22Rv1 (cell line): ENCODE data around the gene LCOR.

ENCODE experiments used
- H3K27ac ChIP-seq: fragments of 450-650 bp; 2 replicates; pipeline ENCODE4 v1.5.1; 2017
- ZFX ChIP-seq: fragments of 450-650 bp; IDR thresholded peaks from 2 replicates; pipeline ENCODE4 v1.6.1; 2017; ENCODE audit warnings: antibody characterized with exemption, borderline replicate concordance
- TF ChIP-seq, protein P1 (sequence below): fragments of 450-650 bp; IDR thresholded peaks from 2 replicates; pipeline ENCODE4 v1.5.1; 2017; ENCODE audit warnings: mild to moderate bottlenecking

The LCOR gene

DNA sequence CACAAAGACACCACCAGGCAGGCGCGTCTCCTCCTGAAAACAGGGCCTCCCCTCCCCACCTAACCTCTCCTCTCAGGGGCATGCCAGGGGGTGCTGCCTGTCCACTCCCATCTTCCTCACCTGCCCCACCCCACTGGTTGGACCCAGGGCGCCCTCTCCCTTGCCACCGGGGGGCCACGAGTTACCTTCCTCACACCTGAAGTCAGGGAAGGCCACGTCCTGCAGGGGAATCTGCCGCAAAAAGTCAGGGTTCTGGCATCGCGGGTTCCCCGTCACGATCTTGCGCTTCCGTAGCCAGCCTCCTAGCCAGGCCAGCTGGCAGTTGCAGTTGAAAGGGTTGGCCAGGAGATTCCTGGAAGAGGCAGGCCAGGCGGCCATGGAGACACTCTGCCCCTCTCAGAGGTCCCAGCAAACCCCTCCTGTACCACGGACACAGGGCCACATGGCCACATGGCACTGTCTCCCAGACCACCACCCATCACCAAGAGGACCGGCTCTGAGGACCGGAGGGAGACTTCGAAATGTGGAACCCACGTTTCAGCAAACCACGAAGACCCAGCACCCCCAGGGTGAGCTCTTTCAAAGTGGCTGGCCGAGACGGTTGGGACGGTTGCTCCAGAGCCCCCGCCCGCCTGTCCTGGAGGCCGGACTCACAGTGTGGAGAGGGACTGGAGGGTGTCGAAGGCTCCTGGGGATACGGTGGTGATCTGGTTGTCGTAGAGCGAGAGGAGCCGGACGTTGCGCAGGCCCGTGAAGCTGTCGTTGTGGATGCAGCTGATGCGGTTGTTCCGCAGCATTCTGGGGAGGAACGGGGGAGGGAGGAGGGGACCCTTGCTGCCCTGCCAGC lies 210.8 kb downstream of the LCOR start:
- no peak overlapping the region for H3K27ac ChIP-seq
- TF ChIP-seq ZFX = no peak
- TF ChIP-seq, protein P1, sequence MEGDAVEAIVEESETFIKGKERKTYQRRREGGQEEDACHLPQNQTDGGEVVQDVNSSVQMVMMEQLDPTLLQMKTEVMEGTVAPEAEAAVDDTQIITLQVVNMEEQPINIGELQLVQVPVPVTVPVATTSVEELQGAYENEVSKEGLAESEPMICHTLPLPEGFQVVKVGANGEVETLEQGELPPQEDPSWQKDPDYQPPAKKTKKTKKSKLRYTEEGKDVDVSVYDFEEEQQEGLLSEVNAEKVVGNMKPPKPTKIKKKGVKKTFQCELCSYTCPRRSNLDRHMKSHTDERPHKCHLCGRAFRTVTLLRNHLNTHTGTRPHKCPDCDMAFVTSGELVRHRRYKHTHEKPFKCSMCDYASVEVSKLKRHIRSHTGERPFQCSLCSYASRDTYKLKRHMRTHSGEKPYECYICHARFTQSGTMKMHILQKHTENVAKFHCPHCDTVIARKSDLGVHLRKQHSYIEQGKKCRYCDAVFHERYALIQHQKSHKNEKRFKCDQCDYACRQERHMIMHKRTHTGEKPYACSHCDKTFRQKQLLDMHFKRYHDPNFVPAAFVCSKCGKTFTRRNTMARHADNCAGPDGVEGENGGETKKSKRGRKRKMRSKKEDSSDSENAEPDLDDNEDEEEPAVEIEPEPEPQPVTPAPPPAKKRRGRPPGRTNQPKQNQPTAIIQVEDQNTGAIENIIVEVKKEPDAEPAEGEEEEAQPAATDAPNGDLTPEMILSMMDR = no peak

DNA sequence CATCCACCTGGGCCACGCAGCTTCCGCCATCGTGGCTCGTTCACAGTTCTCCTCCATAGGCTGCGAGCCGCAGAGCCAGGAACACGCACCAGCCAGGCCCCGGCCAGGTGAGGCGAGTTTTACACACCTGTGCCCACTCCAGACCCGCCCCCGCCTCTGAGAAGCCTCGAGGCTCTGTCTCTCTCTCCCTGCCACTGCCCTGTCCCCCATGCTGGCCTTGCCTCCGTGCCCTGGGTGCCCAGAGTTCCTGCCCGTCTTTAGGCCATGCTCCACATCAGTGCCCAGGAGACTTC lies 211.4 kb downstream of the LCOR start:
- no peak overlapping the region for H3K27ac ChIP-seq
- TF ChIP-seq ZFX = no peak
- TF ChIP-seq, protein P1 = no peak
